Stimulated activated CD8-positive, alpha-beta memory T cell treated with anti-CD3 and anti-CD28 coated beads, Interleukin-7, amount 100 ng/mL, for 1 hour (primary cell): ENCODE data around the gene TTYH1.
"Not testable (repeated sequence)": the region's sequence is repeated elsewhere in the genome, so short reads cannot be mapped to it uniquely, and the experiment has no call there.

Experiments
- DNase-seq, 2 donors: peaks; one replicate each; pipeline ENCODE4 v3.0.0-alpha.2; 2020; ENCODE audit warnings: low read depth in 2 of 2

The TTYH1 gene

DNA sequence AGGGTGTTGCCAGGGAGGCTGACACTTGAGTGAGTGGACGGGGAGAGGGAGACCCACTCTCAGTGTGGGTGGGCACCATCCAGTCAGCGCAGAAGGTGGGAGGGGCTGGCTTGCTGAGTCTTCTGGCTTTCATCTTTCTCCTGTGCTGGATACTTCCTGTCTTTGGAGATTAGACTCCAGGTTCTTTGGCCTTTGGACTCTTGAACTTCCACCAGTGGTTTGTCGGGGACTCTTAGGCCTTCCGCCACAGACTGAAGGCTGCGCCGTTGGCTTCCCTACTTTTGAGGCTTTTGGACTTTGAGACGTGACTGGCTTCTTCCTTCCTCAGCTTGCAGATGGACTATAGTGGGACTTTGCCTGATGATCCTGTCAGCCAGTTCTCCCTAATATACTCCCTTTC is 29.5 kb downstream of the TTYH1 start:
- DNase-seq: no peak

DNA sequence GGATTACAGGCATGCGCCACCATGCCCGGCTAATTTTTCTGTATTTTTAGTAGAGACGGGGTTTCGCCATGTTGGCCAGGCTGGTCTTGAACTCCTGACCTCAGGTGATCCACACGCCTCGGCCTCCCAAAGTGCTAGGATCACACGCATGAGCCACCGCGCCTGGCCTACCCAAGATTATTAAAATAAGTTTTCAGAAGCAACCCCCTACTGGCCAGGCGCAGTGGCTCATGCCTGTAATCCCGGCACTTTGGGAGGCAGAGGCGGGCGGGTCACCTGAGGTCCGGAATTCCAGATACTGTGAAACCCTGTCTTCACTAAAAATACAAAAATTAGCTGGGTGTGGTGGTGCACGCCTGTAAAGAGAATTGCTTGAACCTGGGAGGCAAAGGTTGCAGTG is 31.1 kb downstream of the TTYH1 start:
- DNase-seq: not testable (repeated sequence)

DNA sequence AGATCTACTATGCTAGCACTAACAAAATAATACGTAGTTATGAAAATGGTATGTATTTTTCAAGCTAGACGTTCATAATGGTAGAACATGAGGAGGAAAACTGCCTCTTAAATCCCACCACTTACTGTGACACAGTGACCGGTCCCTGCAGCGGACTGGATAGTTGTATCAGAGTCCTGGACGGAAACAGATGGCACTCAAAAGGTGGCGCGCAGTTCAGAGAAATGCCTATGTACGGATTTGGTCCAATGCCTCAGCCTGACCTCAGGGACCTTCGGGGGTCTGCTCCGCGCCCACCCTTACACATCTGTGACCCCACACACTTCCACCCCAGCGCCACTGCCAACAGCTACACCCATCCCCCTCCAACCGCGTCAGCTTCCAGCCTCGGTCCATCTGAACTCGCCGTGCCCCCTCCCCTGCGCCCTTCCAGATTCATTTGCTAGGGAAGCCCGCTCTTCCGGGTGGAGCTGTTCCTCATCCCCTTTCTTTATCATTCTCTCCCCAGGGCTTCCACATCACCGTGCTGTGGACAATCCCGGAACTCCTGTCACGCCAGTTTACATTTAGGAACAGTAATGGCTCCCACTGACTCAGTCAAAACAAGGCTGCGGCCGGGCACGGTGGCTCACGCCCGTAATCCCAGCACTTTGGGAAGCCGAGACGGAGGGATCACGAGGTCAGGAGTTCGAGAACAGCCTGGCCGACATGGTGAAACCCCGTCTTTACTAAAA is 32.9 kb downstream of the TTYH1 start:
- no peak for DNase-seq

DNA sequence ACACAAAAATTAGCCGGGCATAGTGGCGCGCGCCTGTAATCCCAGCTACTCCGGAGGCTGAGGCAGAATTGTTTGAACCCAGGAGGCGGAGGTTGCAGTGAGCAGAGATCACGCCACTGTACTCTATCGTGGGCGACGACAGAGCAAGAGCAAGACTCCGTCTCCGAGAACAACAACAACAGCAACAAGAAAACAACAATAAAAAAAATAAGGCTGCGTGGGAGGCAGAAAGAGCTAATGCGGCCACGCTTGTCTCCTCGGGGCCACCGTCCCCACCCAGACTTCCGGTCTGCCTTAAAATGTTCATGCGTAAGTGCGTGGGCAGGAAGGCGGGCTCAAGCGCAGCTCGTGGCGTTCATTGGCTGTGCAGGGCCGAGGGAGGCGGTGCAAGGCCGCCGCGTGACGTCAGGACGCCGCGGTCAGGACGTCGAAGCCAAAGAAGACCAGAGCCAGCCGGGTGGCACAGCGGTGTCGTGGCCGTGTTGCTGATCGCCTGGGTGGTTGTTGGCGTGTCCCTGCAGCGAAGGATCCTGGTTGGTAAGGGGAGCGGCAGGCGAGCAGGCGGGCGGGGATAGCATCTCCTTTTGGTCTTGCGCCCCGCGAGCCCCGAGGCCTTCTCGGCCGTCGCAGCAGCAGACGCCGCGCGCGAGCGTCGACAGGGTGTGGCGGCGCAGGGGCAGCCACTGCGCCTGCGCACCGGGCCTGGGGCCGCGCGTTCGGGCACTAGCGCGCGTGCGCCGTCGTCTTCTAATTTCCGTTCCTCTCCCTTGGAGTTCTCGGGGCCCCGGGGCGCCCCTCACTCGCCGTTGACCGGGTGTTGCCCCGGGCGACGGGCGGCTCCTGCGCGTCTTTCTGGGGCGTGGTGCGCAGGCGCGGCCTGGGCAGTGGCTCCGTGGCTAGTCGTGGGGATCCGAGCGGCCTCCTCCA is 33.8 kb downstream of the TTYH1 start, which contains the start of gene LENG8:
LENG8 (plus strand) TSS at position 426 of the 927 bp plus-strand sequence. CDS start 2,146 bp downstream, outside the sequence.
- DNase-seq: peak; percentile 93 to 96

DNA sequence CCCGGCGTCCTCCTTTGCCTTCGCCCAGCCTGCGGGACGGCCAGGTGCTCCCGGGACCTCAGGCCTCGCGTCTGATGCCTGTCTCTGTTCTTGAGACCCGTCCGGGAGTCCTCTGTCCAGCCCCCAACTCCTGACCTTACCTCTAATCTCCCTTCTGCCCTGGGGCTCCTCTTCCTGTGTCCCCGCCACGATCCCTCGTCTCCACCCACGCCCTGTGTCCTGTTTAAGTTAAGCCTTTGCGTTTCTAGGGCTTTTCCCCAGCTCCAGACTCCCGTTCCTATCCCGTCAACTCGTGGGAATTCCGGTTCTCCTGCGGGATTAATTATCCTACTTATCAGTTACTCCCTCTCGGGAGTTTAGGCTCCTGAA is 34.4 kb downstream of the TTYH1 start:
- DNase-seq: no peak

DNA sequence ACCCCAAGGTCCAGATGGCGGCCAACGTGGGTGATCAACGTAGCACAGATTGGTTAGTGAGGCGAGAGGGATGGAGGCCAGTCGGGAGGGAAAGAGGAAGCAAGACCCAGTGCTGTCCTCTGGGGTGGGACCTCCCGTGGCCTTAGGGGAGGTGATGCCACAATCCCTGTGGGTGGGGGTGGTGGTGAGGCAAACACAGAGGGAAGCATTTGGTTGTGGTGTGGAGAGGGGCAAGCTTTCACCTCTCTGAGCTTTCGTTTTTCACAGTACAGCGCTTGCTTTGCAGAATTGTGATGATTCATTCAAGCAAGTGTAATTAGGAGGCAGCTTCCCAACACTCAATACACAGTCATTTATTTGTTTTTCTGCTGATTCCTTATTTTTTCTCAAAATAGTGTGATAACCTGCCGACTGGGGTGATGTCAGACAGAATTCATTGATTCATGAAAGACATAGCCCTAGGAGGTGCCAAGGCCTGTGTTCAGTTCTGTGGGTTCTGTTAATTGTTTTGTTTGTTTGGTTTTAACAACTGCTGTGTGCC is 36.1 kb downstream of the TTYH1 start:
- no peak for DNase-seq

DNA sequence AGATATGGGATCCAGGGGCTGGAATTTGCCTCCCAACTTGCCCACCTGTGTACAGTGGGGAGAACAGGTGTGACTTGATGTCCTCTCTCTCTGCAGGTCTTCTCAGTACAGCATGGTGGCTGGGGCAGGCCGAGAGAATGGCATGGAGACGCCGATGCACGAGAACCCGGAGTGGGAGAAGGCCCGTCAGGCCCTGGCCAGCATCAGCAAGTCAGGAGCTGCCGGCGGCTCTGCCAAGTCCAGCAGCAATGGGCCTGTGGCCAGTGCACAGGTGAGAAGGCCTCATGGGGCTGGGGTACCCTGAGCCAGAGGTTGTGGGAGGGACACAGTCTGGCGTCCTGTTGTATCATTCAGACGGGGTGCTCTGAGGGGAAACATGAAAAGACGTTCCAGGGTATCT is 36.7 kb downstream of the TTYH1 start:
- DNase-seq: no peak

DNA sequence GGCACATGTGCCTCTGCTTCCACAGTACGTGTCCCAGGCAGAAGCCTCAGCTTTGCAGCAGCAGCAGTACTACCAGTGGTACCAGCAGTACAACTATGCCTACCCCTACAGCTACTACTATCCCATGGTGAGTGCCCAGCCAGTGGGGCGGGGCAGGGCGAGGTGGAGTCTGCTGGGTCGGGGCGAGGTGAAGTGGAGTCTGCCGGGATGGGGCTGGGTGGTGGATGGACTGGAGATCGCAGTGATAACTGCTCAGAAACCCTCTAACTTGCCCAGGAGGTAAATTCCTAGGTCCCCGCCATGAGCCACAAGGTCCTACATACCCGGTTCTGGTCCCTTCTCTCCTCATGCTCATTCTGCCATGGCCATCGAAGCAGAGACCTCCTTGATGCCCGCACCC is 37.4 kb downstream of the TTYH1 start:
- no peak for DNase-seq

DNA sequence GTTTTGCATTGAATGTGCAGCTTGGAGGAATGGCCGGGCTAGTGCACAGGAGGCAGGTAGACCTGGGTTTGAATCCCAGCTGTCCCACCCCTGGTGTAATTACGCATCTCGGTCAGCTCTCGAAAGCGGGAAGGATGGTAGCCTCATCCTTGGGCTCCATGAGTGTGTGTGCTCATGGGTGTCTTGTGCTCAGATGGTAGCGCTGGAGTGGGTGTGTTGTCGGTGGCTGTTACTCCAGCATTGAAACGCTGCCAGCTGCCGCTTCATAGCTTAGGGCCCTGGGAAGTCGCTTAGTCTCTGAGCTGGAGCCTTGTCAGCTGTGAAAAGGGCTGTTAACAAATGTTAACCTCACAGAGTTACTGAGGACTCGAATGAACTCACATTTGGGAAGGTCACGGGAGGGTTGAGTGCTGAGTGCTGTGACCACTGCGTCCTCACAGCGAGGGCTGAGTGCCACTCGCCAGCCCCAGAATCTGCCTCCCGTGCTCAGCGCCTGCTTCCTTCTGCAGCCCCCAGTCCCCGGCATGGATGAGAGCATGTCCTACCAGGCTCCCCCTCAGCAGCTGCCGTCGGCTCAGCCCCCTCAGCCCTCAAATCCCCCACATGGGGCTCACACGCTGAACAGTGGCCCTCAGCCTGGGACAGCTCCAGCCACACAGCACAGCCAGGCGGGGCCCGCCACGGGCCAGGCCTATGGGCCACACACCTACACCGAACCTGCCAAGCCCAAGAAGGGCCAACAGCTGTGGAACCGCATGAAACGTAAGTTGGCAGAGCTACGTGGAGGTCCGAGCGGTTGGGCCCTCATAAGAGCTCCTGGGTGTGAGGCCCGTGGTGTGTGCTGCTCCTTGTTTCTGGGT is 38.9 kb downstream of the TTYH1 start:
- DNase-seq: no peak

DNA sequence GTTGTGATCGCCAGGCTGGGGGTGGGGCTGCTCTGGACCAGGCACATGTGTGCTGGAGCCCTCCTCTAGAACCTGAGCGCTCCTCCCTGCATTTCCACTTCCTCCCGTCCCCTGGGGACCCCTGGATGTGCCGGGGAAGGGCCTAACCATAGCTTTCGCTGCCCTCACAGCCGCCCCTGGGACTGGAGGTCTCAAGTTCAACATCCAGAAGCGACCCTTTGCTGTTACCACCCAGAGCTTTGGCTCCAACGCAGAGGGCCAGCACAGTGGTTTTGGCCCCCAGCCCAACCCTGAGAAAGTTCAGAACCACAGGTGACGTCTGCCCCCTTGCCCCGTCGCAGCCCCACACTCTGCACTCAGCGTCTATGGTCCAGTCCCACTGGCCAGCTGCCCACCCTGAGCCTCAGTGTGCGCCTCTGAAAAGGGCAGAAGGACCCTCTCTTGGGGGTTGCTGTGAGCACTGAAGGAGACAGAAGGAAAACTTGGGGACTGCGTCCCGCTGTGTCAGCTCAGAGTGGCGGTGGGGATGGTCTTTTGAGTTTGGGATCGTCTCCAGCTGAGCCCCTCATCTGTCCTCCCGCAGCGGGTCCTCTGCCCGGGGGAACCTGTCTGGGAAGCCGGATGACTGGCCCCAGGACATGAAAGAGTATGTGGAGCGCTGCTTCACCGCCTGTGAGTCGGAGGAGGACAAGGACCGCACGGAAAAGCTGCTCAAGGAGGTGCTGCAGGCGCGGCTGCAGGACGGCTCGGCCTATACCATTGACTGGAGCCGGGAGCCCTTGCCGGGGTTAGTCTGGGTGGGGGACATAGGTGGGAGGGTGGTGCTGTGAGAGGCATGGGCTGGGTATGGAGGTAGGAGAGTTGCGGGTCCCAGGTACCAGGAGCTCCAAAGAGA is 39.8 kb downstream of the TTYH1 start:
- DNase-seq: no peak

DNA sequence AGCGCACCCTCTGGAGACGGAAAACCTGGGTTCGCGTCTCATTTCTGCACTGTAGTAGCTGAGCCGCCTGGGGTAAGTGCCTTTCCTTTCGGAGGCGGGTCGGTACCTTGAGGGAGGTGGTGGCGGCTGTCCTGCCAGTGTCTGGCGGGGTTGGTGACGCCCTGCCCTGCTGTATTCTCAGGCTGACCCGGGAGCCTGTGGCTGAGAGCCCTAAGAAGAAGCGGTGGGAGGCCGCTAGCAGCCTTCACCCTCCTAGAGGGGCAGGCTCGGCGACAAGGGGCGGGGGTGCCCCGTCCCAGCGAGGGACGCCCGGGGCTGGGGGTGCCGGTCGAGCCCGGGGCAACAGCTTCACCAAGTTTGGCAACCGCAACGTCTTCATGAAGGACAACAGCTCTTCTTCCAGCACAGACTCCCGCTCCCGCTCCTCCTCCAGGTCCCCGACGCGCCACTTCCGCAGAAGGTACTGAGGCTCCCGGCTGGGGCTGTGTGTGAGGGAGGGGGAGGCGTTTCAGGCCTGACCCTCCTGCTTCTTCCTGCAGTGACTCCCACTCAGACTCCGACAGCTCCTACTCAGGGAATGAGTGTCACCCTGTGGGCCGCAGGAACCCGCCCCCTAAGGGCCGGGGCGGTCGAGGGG is 40.6 kb downstream of the TTYH1 start:
- DNase-seq: no peak

DNA sequence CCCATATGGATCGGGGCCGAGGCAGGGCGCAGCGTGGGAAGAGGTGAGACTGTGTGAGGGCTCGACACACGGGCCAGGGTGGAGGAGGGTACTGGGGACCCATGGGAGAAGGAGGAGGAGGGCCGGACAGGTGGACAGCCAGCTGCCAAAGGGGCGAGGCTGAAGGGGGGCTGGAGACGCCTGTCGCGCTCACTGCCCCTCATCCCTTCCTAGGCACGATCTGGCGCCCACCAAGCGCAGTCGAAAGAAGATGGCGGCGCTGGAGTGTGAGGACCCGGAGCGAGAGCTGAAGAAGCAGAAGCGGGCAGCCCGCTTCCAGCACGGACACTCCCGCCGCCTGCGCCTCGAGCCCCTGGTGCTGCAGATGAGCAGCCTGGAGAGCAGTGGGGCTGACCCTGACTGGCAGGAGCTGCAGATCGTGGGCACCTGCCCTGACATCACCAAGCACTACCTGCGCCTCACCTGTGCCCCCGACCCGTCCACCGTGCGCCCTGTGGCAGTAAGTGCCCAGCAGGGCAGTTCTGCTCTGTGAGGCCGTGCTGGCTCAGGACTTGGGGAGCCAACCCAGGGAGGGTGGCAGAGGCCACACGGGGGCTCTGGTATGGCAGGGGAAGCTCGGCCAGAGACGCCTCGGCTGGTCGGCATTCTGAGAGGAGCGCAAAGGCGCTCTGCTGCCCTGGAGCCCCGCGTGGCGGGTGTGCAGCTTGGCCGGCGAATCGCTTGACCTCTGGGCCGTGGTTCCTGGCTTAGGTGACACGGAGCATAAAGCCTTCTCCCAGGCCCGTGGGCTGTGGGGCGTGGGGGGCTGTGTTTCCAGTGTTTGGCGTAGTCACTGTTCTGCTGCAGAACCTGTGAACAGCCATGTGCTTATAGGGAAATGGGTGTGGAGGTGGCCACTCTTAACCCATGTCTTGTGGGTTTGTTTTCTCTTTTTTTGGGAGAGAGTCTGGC is 41.4 kb downstream of the TTYH1 start:
- DNase-seq: no peak

DNA sequence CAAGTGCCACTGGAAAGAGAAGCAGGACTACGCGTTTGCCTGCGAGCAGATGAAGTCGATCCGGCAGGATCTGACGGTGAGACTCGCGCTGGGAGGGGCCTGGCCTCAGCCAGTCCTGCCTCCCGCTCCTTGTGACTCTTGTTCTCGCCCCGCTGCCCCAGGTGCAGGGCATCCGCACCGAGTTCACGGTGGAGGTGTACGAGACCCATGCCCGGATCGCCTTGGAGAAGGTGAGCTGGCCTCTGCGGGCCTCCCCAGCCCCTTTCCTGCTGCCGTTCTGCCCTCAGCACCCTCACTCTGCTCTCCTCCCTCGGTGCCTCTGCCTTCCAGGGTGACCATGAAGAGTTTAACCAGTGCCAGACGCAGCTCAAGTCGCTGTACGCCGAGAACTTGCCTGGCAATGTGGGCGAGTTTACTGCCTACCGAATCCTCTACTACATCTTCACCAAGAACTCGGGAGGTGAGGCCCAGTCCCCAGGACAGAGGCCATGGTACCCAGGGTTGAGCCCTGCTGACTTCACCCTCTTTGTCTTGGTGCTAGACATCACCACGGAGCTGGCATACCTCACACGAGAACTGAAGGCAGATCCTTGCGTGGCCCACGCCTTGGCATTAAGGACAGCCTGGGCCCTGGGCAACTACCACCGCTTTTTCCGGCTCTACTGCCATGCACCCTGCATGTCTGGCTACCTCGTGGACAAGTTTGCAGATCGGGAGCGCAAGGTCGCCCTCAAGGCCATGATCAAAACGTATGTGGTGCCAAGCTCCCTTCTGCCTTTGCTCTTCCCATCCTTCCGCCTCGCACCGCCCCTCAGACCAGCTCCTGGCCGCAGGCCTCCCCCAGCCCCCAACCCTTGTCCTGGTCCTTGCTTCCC is 42.7 kb downstream of the TTYH1 start:
- DNase-seq: no peak

DNA sequence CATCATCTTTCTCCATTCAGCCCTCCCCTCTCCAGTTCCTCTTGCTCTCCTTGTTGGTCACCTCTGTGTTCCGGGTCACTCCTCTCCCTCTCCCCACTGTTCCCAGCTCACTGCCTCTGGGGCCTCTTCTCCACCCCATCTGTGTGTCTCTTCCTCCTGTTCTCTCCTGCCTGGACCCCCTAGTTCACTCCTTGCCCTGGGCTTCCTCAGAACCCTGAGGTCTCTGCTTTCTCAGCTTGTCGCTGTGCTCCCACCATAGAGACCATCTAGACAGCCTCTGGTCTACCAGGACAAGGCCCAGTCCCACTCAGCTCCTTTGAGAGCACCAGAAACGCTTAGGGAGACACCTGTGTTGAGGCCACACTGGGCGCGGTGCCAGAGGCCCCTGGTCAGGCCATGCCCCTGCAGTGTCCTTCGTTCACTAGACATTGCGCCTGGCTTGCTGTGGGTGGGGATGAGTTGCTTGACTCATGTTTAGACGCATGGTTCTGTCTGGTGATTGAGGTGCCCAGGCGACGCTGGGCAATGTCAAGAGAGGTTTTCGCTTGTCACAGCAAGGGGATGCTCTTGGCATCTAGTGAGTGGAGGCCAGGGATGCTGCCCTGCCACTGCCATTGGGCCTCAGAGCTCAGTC is 43.5 kb downstream of the TTYH1 start:
- no peak for DNase-seq

DNA sequence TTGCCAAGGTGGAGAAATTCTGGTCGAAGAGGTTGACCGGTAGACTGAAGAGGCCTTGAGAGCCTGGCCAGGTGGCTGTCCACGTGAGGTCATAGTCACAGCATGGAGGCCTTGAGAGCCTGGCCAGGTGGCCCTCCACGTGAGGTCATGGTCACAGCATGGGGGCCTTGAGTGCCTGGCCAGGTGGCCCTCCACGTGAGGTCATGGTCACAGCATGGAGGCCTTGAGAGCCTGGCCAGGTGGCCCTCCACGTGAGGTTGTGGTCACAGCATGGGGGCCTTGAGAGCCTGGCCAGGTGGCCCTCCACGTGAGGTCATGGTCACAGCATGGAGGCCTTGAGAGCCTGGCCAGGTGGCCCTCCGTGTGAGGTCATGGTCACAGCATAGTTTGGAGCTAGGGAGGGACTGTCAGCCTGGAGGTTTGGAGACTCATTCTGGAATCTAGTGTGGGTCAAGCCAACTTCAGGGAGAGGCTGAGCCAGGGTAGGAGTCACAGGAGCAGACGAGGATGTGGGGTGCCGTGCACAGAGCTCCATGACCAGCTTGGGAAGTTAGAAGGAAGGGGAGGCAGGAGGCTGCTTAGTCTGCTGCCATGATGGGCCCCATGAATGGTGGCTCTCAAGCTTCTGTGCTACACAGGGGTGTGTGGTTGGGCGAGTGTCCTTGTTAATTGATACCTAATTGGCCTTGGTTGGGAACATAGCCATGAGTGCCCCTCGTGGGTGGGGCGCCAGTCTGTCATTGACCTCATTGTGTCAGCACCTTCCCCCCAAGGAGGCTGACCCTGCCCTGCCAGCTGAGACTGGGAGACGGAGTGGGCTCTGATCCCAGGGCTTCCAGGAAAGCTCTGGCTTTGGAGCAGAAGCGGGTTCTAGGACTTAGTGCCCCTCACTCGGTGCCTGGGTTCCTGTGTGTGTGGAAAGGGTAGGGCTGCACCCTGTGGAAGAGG is 44.3 kb downstream of the TTYH1 start:
- DNase-seq: no peak

DNA sequence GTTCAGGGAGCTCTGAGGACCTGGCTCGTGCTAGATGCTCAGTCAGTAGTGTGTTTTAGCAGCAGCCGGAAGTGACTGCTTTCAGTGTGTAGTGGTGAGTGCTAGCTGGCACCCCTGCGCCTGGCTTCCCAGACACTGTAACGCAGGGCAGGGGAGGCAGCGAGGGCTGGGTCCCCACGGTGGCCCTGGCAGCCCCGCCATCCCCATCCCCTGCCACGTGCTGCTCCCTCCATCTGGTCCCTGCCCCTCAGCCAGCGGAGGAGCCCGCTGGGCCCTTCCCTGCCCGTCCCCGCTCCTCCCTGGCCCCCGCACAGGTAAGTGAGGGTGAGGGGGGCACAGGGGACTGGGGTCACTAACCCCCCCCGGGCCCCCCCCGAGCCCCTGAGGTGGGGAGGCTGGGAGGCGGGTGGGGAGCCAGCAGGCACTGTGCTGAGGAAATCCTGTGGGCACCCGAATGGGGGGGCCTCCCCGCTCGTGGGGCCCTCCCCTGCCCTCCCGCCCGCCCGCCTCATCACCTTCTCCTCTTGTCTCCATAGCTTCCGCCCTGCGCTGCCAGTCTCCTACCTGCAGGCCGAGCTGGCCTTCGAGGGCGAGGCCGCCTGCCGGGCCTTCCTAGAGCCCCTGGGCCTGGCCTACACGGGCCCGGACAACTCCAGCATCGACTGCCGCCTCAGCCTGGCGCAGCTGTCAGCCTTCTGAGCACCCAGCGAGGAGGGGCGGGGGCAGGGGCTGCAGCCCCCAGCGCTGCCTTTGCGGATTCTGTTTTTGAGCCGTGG is 45.2 kb downstream of the TTYH1 start:
- no peak for DNase-seq
